Stimulated activated CD8-positive, alpha-beta memory T cell treated with anti-CD3 and anti-CD28 coated beads, Interleukin-4, amount 100 ng/mL, for 48 hours (primary cell): ENCODE data around the gene GSN.

ENCODE experiments used
- DNase-seq: peaks from one replicate; pipeline ENCODE4 v3.0.0-alpha.2; 2020

The GSN gene

GRCh38 chr9:121246821-121247561 is 21.0 kb upstream of the GSN start:
- DNase-seq: no peak

- DNase-seq: no peak
These were observed 18.4 kb upstream of the GSN start for GRCh38 chr9:121249563-121249962.

- no peak for DNase-seq
These were observed 15.7 kb upstream of the GSN start for GRCh38 chr9:121252104-121252851.

- no peak for DNase-seq
These were observed 14.8 kb upstream of the GSN start for GRCh38 chr9:121253162-121253561.

- no peak for DNase-seq
These were observed 14.0 kb upstream of the GSN start for GRCh38 chr9:121253821-121254501.

- no peak for DNase-seq
These were observed 8.5 kb upstream of the GSN start for GRCh38 chr9:121259498-121259897.

- DNase-seq: no peak
These were observed 8.0 kb upstream of the GSN start for GRCh38 chr9:121259935-121260334.

DNA sequence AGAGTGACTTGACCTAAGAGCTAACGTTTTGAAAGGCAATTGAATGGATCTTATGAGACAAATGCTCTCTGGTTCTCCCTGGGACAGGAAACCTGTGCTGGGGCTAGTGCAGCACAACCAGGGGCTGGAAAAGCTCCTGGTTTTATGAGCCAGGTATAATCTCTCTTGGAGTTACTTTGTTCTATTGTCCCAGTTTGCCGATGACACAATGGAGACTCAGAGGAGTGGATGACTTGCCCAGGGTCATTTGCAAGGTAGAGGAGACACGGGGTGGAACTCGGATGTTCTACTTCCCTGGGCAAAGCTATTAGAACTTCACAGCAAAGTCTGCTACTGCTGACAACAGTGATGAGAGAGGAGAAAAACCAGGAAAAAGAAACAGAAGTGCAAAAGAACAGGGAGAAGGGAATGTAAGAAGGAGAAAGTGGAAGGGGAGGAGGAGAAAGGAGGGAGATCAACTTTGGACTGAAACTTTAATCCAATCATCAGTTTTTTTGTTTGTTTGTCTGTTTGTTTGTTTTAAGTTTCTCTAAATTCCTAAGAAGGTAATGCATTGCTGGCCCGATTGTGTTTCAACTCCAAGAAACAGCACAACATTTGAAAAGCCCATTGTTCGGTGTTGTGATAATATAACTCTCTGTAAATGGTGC is 7.4 kb upstream of the GSN start:
- no peak for DNase-seq

- no peak for DNase-seq
These were observed 6.9 kb upstream of the GSN start for GRCh38 chr9:121261107-121261460.

GRCh38 chr9:121261755-121262154 is 6.2 kb upstream of the GSN start:
- DNase-seq: no peak

GRCh38 chr9:121262423-121262822 is 5.5 kb upstream of the GSN start:
- no peak for DNase-seq

DNA sequence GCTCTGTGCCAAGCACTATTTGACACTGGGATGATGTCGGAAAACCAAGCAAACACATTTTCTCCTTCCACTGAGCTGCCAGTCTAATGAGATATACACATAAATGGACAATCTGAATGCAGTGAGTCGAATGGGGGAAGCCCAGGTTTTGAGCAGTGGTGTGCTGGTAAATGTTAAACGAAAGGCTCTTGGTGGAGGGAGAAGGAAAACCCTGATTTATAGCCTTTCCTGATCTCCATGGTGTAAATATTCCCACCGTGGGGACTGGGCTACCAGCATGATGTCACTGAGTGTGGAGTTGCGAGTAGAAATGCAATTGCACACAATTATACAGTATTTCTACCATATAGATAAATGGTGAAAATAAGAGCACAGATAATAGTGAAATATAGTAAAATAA is 5.0 kb upstream of the GSN start:
- no peak for DNase-seq

- no peak for DNase-seq
These were observed 1.6 kb upstream of the GSN start for GRCh38 chr9:121266356-121266755.

DNA sequence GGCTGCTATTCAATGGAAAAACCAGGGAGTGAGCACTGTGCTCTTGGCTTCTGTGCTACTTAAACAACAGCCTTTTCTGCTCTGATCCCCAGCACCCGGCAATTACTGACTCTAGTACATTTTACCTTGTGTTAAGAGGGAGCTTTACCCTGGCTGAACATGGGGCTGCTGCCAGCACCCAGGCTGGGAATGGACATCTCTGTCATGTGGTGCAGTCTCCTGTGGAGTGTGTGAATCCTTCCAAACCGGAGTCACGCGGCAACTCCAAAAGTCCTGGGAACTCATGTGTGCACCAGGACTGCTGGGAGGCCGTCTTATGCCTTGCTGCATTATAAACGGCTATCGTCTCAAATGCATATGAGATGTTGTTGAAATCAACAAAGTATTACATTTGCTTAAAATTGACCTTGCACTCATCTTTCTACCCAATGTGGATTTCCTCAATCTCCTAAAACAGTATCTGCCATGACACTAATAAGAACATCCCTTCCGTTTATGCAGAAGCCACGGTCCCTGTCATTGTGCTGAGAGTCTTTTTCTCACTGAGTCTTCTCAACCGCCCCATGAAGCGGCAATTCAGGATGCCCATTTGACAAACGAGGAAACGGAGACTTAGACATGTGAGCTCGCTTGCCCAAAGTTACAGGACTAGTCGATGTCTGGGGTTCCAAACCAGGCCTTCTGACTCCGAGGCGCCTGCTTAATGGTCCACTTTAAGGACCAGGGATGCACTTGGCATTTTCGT is 884 bp upstream of the GSN start:
- no peak for DNase-seq

- DNase-seq: no peak
These were observed 562 bp downstream of the GSN start for GRCh38 chr9:121268598-121268850.

DNA sequence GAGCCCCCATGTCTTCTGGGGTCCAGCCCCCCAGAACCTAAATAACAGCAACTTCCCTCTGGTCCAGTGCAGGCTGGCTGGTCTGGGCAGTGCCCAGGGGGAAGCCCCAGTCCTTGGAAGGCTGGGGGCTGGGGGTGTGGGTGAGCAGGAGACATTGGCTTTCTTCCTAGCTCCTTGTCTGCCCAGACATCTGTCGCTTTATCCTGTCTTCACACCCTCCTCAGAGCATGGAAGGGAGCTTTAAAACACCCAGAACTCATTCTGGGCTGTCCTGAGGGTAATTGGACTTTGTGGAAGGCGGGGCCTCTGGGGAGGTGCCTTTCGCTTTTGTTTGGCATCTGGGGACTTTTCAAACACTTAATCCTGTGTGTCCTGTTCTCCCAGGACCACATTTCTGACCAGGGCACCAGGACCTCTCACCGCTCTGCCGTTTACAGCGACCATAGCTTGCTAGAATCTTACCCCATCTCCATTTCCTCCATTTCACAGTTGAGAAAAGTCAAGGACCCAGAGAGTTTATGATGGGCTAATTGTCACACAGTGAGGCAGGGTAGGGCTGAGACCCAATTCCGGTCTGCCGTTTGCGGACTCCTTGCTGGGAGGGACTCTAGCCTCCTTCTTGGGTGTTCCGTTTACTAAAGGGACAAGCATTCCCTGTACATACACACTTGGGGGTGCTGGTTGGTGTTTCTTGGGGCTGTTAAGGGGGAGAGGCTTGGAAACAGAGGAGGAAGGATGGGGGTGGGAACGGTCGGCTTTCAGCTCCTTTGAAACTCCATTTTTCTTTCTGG is 1.1 kb downstream of the GSN start:
- DNase-seq: no peak

- no peak for DNase-seq
These were observed 1.8 kb downstream of the GSN start for GRCh38 chr9:121269642-121270254.

- no peak for DNase-seq
These were observed 3.7 kb downstream of the GSN start for GRCh38 chr9:121271368-121272341.

DNA sequence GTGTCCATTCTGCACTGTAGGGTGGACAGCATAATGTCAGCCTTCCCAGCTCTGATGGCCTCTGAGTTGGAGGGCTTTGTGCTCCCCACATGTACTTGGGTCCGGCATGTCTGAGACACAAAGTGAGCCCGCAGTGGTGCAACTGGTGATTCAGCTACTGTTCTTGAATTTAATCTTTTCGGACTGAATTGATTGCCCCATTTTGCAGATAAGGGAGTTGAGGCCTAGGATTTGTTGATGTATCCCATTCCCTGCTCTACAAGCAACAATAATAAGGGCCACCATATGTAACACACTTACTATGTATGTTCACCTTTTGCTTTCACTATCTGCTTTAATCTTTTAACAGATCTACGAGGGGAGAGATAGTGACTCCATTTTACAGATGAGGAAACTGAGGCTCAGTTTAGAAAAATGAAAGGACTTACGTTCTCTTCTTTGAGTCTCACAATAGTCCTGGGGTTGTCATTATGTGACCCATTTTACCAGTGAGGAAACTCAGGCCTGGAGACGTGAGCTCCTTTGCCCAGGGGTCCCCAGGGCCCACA is 4.5 kb downstream of the GSN start:
- no peak for DNase-seq

- DNase-seq: no peak
These were observed 5.3 kb downstream of the GSN start for GRCh38 chr9:121273064-121273775.
